ENCODE results near the gene ABCD1. TPM values are rescaled to one million over a fixed set of nuclear protein-coding genes. Genes with fewer than 3 reads are reported as not detected.

The ABCD1 gene
- total RNA-seq, 1 experiment from 2014 or later, result 86.6 TPM

Other genes starting within 250 kb of the ABCD1 start
- 2.9 TPM for gene BGN, start 229.9 kb upstream of the ABCD1 start, total RNA-seq (2021; ENCODE audit: unreplicated experiment)
- 0.21 TPM for gene ATP2B3, start 207.2 kb upstream of the ABCD1 start, total RNA-seq (2021; ENCODE audit: unreplicated experiment)
- gene CCNQ, start 125.7 kb upstream of the ABCD1 start, total RNA-seq (2021; ENCODE audit: unreplicated experiment), result 42.1 TPM
- gene DUSP9, start 77.7 kb upstream of the ABCD1 start, total RNA-seq (2021; ENCODE audit: unreplicated experiment), result 7.1 TPM
- gene PNCK, start 51.0 kb upstream of the ABCD1 start, total RNA-seq (2021; ENCODE audit: unreplicated experiment), result 2.3 TPM
- gene SLC6A8, start 36.9 kb upstream of the ABCD1 start, total RNA-seq (2021; ENCODE audit: unreplicated experiment), result 125 TPM
- gene BCAP31, start 469 bp upstream of the ABCD1 start, total RNA-seq (2021; ENCODE audit: unreplicated experiment), result 432 TPM
- 14.3 TPM for gene PLXNB3, start 39.4 kb downstream of the ABCD1 start, total RNA-seq (2021; ENCODE audit: unreplicated experiment)
- gene SRPK3, start 56.2 kb downstream of the ABCD1 start, total RNA-seq (2021; ENCODE audit: unreplicated experiment), result 1.6 TPM
- 89.4 TPM for gene IDH3G, start 69.5 kb downstream of the ABCD1 start, total RNA-seq (2021; ENCODE audit: unreplicated experiment)
- 504 TPM for gene SSR4, start 69.8 kb downstream of the ABCD1 start, total RNA-seq (2021; ENCODE audit: unreplicated experiment)
- 37.2 TPM for gene PDZD4, start 105.7 kb downstream of the ABCD1 start, total RNA-seq (2021; ENCODE audit: unreplicated experiment)
- gene L1CAM, start 161.3 kb downstream of the ABCD1 start, total RNA-seq (2021; ENCODE audit: unreplicated experiment), result 819 TPM
- 10.6 TPM for gene AVPR2, start 179.8 kb downstream of the ABCD1 start, total RNA-seq (2021; ENCODE audit: unreplicated experiment)
- gene ARHGAP4, start 201.4 kb downstream of the ABCD1 start, total RNA-seq (2021; ENCODE audit: unreplicated experiment), result 225 TPM
- gene NAA10, start 210.2 kb downstream of the ABCD1 start, total RNA-seq (2021; ENCODE audit: unreplicated experiment), result 246 TPM
- gene RENBP, start 219.8 kb downstream of the ABCD1 start, total RNA-seq (2021; ENCODE audit: unreplicated experiment), result 0.62 TPM
- gene HCFC1, start 247.0 kb downstream of the ABCD1 start, total RNA-seq (2021; ENCODE audit: unreplicated experiment), result 113 TPM
- 15.7 TPM for gene TMEM187, start 247.9 kb downstream of the ABCD1 start, total RNA-seq (2021; ENCODE audit: unreplicated experiment)

Measured in Panc1 (cell line).